NB4 (cell line): ENCODE measurements around the gene ENTREP3.

Source experiments
- CTCF ChIP-seq: IDR thresholded peaks from one replicate; pipeline ENCODE4 v1.5.1; 2012; ENCODE audit warnings: low read depth, low read length
- POLR2A ChIP-seq: IDR thresholded peaks from 2 replicates; pipeline ENCODE4 v1.6.1; 2011; ENCODE audit warnings: mild to moderate bottlenecking; ENCODE audit not compliant: insufficient read length; ENCODE audit errors: extremely low read depth

GRCh38 chr1:155273343-155274245 lies 18.3 kb upstream of the ENTREP3 start, which contains the start of gene CLK2:
- TF ChIP-seq CTCF (no peak), POLR2A (peak; percentile 80)
